Tibial nerve (tissue), 4 donors: Measurements from ENCODE around the gene PRKG1. TPM values are rescaled to one million over a fixed set of nuclear protein-coding genes. Genes with fewer than 3 reads are reported as not detected.

ENCODE experiments used
- DNase-seq, 2 donors: peaks; one replicate each; pipeline ENCODE4 v3.0.0-alpha.2; 2019; ENCODE audit warnings: low spot score in 2 of 2
- H3K27ac ChIP-seq, 4 donors: fragments of 200-600 bp; sonication (generic) in 3 of 4; one replicate each; pipeline ENCODE4 v1.5.1; 2017 to 2019; ENCODE audit warnings: mild to moderate bottlenecking in 1 of 4
- H3K27me3 ChIP-seq, 2 donors: fragments of 200-600 bp; sonication (generic) in 1 of 2; one replicate each; pipeline versions ENCODE4 v1.5.1 to v1.6.0; 2017 to 2019
- H3K36me3 ChIP-seq, 3 donors: fragments of 200-600 bp; sonication (generic); one replicate each; pipeline ENCODE4 v1.5.1; 2018 to 2019
- H3K4me1 ChIP-seq, 4 donors: fragments of 200-600 bp; sonication (generic) in 3 of 4; one replicate each; pipeline ENCODE4 v1.5.1; 2017 to 2019
- H3K4me3 ChIP-seq, 4 donors: fragments of 200-600 bp; sonication (generic) in 3 of 4; one replicate each; pipeline ENCODE4 v1.5.1; 2017 to 2019; ENCODE audit warnings: mild to moderate bottlenecking in 1 of 4, moderate library complexity in 1 of 4
- H3K9me3 ChIP-seq, 4 donors: fragments of 200-600 bp; sonication (generic) in 3 of 4; one replicate each; pipeline ENCODE4 v1.5.1; 2017 to 2019
- CTCF ChIP-seq, 5 experiments: fragments of 200-600 bp in 3 of 5; fragments of 450-650 bp in 2 of 5; sonication (generic) in 3 of 5; IDR thresholded peaks; one replicate each; pipeline ENCODE4 v1.5.1; 2016 to 2019; ENCODE audit warnings: antibody characterized with exemption in 5 of 5, mild to moderate bottlenecking in 3 of 5, moderate library complexity in 2 of 5
- EP300 ChIP-seq, 2 donors: sonication (generic); formaldehyde crosslinking; IDR thresholded peaks; one replicate each; pipeline ENCODE4 v1.6.1; 2017; ENCODE audit warnings: antibody characterized with exemption in 2 of 2, mild to moderate bottlenecking in 1 of 2
- POLR2A ChIP-seq, 2 donors: fragments of 450-650 bp; IDR thresholded peaks; one replicate each; pipeline ENCODE4 v1.6.1; 2017; ENCODE audit warnings: antibody characterized with exemption in 2 of 2, mild to moderate bottlenecking in 2 of 2, moderate library complexity in 2 of 2
- WGBS, 2 donors: methylation state at CpG; one replicate each; pipeline ENCODE4 v1.1.5; 2018; 5-methylcytosine and 5-hydroxymethylcytosine counted together
- total RNA-seq, 4 donors: library from RNA; depleted of rRNA; stranded (reverse); fragments of >200 nt; gene quantifications; one replicate each; pipeline ENCODE4 v1.1.0, GENCODE V29; 2016

Gene PRKG1
- total RNA-seq, 4 donors from 2014 or later: 8.7 to 35.0 (median 14.8) TPM

DNA sequence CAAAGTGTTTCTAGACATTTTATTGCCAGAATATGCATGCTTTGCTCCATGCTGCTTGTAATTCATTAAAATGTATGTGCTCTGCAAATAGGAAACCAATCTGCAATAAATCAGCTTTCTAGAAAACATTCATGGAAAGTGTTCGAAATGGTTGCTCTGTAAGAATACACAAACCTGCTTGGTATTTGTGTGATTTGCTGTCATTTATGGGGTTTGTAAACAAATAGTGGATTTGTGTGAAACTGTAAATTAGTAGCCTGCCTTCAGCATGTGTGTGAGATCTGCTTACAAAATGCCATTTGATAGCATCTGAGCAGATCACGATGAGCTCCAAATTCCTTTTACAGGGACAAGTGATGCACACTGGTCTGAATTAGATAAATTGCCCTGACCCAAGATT lies 844.2 kb downstream of the PRKG1 start:
- H3K4me3 ChIP-seq: no peak overlapping the region
- no peaks in the 10 kb centered on the region for H3K36me3 ChIP-seq
- H3K27ac ChIP-seq: peak overlapping the region in 1 of 4 donors; percentile 11
- TF ChIP-seq EP300 (IDR thresholded peaks at IDR 0.05) (no peak), POLR2A (IDR thresholded peaks at IDR 0.05) (no peak), CTCF (IDR thresholded peaks at IDR 0.05) (no peak)
- no peak for DNase-seq
- WGBS, 2 donors: 31 to 50% methylated on average over 2 of the region's 2 CpGs
- no peaks in the 10 kb centered on the region for H3K27me3 ChIP-seq
- H3K4me1 ChIP-seq: no peaks in the 10 kb centered on the region
- no peaks in the 10 kb centered on the region for H3K9me3 ChIP-seq

DNA sequence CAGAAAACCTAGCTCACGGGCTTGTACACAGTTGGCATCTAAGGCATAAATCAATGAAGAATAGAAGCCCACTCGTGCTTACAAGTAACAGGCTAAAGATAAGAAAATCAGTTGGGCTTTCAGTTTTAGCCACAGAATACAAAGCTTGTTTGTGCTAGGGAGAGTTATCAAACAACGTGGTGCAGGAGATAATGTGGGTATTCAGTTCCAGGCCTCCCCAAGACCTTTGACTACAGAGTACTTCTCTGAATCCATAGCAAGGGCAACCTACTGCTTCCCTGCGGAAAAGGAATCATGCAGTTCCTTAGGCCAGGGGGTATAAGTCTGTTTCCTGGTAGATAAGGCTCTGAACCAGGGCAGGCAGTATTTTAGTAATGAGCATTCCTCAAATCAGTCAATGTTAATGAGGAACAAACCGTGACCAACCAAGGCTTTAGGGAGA lies 844.6 kb downstream of the PRKG1 start:
- Histone ChIP-seq H3K4me3 (no peak overlapping the region), H3K27ac (peak overlapping the region in 1 of 4 donors; percentile 11), H3K9me3 (no peaks in the 10 kb centered on the region), H3K27me3 (no peaks in the 10 kb centered on the region), H3K36me3 (no peaks in the 10 kb centered on the region), H3K4me1 (no peaks in the 10 kb centered on the region)
- WGBS, 2 donors: 29 to 30% methylated on average over 5 of the region's 5 CpGs
- no peak for DNase-seq
- TF ChIP-seq EP300 (IDR thresholded peaks at IDR 0.05): peak in 1 of 2 donors; percentile 25
- TF ChIP-seq POLR2A (IDR thresholded peaks at IDR 0.05): no peak

DNA sequence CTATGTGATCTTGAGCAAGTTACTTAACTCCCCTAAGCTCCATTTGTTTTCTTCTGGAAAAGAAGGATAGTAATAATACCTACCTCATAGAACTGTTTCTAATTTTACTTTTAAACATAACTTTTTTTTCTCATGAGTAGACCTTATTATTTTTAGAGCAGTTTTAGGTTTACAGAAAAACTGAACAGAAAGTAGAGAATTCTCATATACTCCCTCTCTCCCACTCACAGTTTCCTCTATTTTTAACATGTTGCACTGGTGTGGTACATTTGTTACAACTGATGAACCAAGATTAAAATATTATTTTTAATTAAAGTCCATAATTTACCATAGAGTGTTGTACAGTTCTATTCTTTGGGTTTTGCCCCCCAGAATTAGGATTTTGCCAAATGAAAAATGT lies 846.4 kb downstream of the PRKG1 start:
- no peak for DNase-seq
- Histone ChIP-seq H3K27ac (no peak overlapping the region), H3K4me3 (no peak overlapping the region), H3K27me3 (no peaks in the 10 kb centered on the region), H3K9me3 (no peaks in the 10 kb centered on the region), H3K4me1 (no peaks in the 10 kb centered on the region), H3K36me3 (no peaks in the 10 kb centered on the region)
- TF ChIP-seq EP300 (IDR thresholded peaks at IDR 0.05) (no peak), CTCF (IDR thresholded peaks at IDR 0.05) (no peak), POLR2A (IDR thresholded peaks at IDR 0.05) (no peak)

- Histone ChIP-seq H3K36me3 (no peaks in the 10 kb centered on the region), H3K9me3 (no peaks in the 10 kb centered on the region), H3K27me3 (no peaks in the 10 kb centered on the region), H3K27ac (no peak overlapping the region), H3K4me1 (no peaks in the 10 kb centered on the region), H3K4me3 (no peak overlapping the region)
- no peak for DNase-seq
- 94 to 95% methylated on average over 4 of the region's 4 CpGs for WGBS, 2 donors
- TF ChIP-seq POLR2A (IDR thresholded peaks at IDR 0.05): no peak
- no peak for TF ChIP-seq CTCF (IDR thresholded peaks at IDR 0.05)
- no peak for TF ChIP-seq EP300 (IDR thresholded peaks at IDR 0.05)
Measured at GRCh38 chr10:51924359-51924758, 850.1 kb downstream of the PRKG1 start.

DNA sequence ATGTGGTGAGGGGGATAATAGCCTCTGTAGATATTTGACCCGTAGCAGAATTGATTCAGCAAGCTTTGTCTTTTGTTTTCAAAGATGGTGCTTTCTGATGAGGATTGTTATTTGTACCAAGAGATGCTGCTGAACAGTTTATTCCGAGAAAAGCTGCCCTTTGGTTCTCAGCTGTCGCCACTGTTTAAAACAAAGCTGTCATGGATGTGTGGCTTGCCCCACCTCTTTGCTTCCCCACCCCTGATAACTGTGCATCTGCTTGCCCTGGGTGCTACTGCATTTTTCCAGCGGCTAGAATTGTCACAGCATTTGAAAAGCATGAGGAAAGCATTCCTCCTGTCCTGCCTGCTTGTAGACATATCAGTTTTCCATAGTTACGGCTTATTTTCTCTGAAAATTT lies 852.0 kb downstream of the PRKG1 start:
- Histone ChIP-seq H3K27me3 (no peaks in the 10 kb centered on the region), H3K36me3 (no peaks in the 10 kb centered on the region), H3K27ac (no peak overlapping the region), H3K9me3 (no peaks in the 10 kb centered on the region), H3K4me3 (no peak overlapping the region), H3K4me1 (no peaks in the 10 kb centered on the region)
- DNase-seq: no peak
- 61 to 62% methylated on average over 5 of the region's 5 CpGs for WGBS, 2 donors
- TF ChIP-seq EP300 (IDR thresholded peaks at IDR 0.05): no peak

- no peak for TF ChIP-seq POLR2A (IDR thresholded peaks at IDR 0.05)
- H3K9me3 ChIP-seq: no peaks in the 10 kb centered on the region
- no peaks in the 10 kb centered on the region for H3K27me3 ChIP-seq
- H3K36me3 ChIP-seq: no peaks in the 10 kb centered on the region
- no peak for DNase-seq
- H3K4me1 ChIP-seq: no peaks in the 10 kb centered on the region
- H3K27ac ChIP-seq: no peak overlapping the region
- H3K4me3 ChIP-seq: no peak overlapping the region
- 32 to 36% methylated on average over 1 of the region's 1 CpG for WGBS, 2 donors
Measured at GRCh38 chr10:51928162-51928561, 853.9 kb downstream of the PRKG1 start.

DNA sequence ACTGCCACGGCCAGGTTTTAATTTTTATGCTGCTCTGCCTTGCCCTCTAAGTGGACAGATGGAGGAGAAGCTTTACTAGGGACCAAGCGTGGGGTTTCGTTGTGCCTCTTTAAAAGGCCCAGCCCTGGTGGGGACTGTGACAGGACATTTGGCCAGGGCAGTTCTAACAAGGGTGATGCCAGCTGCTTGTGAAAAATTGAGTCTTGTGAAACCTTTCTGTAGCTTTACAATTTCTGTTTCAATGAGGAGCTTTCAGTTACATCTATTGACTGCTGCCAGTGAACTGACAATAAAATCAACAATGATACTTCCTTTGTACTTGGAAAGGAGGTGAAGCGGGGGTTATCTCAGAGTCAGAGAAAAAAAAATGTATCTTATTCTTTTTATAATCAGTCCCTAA lies 858.2 kb downstream of the PRKG1 start:
- H3K36me3 ChIP-seq: no peaks in the 10 kb centered on the region
- no peaks in the 10 kb centered on the region for H3K9me3 ChIP-seq
- no peak for TF ChIP-seq CTCF (IDR thresholded peaks at IDR 0.05)
- H3K27ac ChIP-seq: no peak overlapping the region
- 86 to 89% methylated on average over 4 of the region's 4 CpGs for WGBS, 2 donors
- DNase-seq: no peak
- H3K27me3 ChIP-seq: no peaks in the 10 kb centered on the region
- peaks cover 0 to 11% (median 4%) of the 10 kb centered on the region in 4 donors for H3K4me1 ChIP-seq
- H3K4me3 ChIP-seq: no peak overlapping the region
